Measurements from ENCODE around the gene RNF133. TPM values are rescaled to one million over a fixed set of nuclear protein-coding genes. Genes with fewer than 3 reads are reported as not detected.

Gene RNF133
- polyA plus RNA-seq, 1 donor (not counting 4 experiments of a cell fraction or from before 2014, with no cell fraction given) = not detected

DNA sequence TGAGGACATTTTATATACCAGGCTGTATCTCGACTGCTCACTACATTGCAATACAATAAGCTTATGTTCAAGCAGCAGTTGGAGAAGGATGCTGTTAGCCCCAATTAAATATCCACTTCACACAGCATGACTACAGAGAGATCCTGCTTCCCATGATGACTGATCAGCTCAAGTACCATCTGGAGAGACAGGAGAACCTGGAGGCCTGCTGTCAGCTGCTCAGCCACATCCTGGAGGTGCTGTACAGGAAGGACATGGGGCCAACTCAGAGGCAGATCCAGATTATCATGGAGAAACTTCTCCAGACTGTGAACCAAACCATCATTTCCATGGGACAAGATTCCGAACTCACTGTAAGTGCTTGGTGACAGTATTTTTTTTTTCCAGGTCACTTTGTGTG is 22.5 kb downstream of the RNF133 start:
- no peak for DNase-seq (ENCODE audit: low read depth, low spot score)
- H3K79me2 ChIP-seq (ENCODE audit: control insufficient read depth, insufficient read depth, low read length) = no peaks in the 10 kb centered on the region
- H3K9me3 ChIP-seq (ENCODE audit: control insufficient read depth, low read depth, low read length) = no peaks in the 10 kb centered on the region
- H3K4me1 ChIP-seq (ENCODE audit: control insufficient read depth, extremely low read depth, insufficient read depth, low read length) = no peaks in the 10 kb centered on the region
- H3K27me3 ChIP-seq (ENCODE audit: control insufficient read depth, extremely low read depth, insufficient read depth, low read length) = no peaks in the 10 kb centered on the region
- no peak overlapping the region for H3K4me3 ChIP-seq (ENCODE audit: control insufficient read depth in 2 of 3, extremely low read depth in 1 of 3, insufficient read depth in 2 of 3, low read depth in 1 of 3, low read length in 3 of 3)
- TF ChIP-seq CTCF (optimal IDR thresholded peaks at IDR 0.05 in 1 of 3, IDR thresholded peaks at IDR 0.05 in 1 of 3, conservative IDR thresholded peaks at IDR 0.05 in 1 of 3; ENCODE audit: extremely low read depth in 1 of 3, insufficient read depth in 2 of 3, low read length in 3 of 3) (no peak), EZH2 (IDR thresholded peaks at IDR 0.05; ENCODE audit: low read length) (no peak)
- no peak for FAIRE-seq
- H4K20me1 ChIP-seq (ENCODE audit: control insufficient read depth, extremely low read depth, insufficient read depth, low read length) = no peaks in the 10 kb centered on the region
- no peak overlapping the region for H3K4me2 ChIP-seq (ENCODE audit: control insufficient read depth, extremely low read depth, insufficient read depth, low read depth, low read length)
- H2AFZ ChIP-seq (ENCODE audit: control insufficient read depth, low read length) = no peak overlapping the region
- dilution Hi-C loops (cut with MboI; ENCODE audit: extremely low pct_ligation_motif_present, low sequenced_read_pairs) = no loop called here
- no peaks in the 10 kb centered on the region for H3K9me1 ChIP-seq (ENCODE audit: control insufficient read depth, extremely low read depth, insufficient read depth, low read length)
- no peak overlapping the region for H3K9ac ChIP-seq (ENCODE audit: control insufficient read depth, extremely low read depth, insufficient read depth, low read length)
- H3K36me3 ChIP-seq (ENCODE audit: control insufficient read depth in 2 of 2, extremely low read depth in 1 of 2, insufficient read depth in 2 of 2, low read length in 2 of 2) = no peaks in the 10 kb centered on the region
- H3K27ac ChIP-seq (ENCODE audit: control insufficient read depth, insufficient read depth, low read length) = no peak overlapping the region

DNA sequence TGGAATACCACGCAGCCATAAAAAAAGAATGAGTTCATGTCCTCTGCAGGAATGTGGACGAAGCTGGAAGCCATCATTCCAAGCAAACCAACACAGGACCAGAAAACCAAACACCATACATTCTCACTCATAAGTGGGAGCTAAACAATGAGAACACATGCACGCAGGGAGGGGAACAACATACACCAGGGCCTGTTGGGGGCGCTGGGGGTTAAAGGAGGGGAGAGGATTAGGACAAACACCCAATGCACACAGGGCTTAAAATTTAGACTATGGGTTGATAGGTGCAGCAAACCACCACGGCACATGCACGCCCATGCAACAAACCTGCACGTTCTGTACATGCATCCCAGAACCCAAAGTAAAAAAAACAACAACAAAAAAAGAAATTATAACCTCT is 23.3 kb downstream of the RNF133 start:
- Histone ChIP-seq H3K4me3 (ENCODE audit: control insufficient read depth in 2 of 3, extremely low read depth in 1 of 3, insufficient read depth in 2 of 3, low read depth in 1 of 3, low read length in 3 of 3) (no peak overlapping the region), H3K4me2 (ENCODE audit: control insufficient read depth, extremely low read depth, insufficient read depth, low read depth, low read length) (no peak overlapping the region), H3K4me1 (ENCODE audit: control insufficient read depth, extremely low read depth, insufficient read depth, low read length) (no peaks in the 10 kb centered on the region), H2AFZ (ENCODE audit: control insufficient read depth, low read length) (no peak overlapping the region), H3K27ac (ENCODE audit: control insufficient read depth, insufficient read depth, low read length) (no peak overlapping the region), H3K9me3 (ENCODE audit: control insufficient read depth, low read depth, low read length) (no peaks in the 10 kb centered on the region), H4K20me1 (ENCODE audit: control insufficient read depth, extremely low read depth, insufficient read depth, low read length) (no peaks in the 10 kb centered on the region), H3K79me2 (ENCODE audit: control insufficient read depth, insufficient read depth, low read length) (no peaks in the 10 kb centered on the region), H3K9me1 (ENCODE audit: control insufficient read depth, extremely low read depth, insufficient read depth, low read length) (no peaks in the 10 kb centered on the region), H3K9ac (ENCODE audit: control insufficient read depth, extremely low read depth, insufficient read depth, low read length) (no peak overlapping the region), H3K27me3 (ENCODE audit: control insufficient read depth, extremely low read depth, insufficient read depth, low read length) (no peaks in the 10 kb centered on the region), H3K36me3 (ENCODE audit: control insufficient read depth in 2 of 2, extremely low read depth in 1 of 2, insufficient read depth in 2 of 2, low read length in 2 of 2) (no peaks in the 10 kb centered on the region)
- TF ChIP-seq CTCF (optimal IDR thresholded peaks at IDR 0.05 in 1 of 3, IDR thresholded peaks at IDR 0.05 in 1 of 3, conservative IDR thresholded peaks at IDR 0.05 in 1 of 3; ENCODE audit: extremely low read depth in 1 of 3, insufficient read depth in 2 of 3, low read length in 3 of 3) (no peak), EZH2 (IDR thresholded peaks at IDR 0.05; ENCODE audit: low read length) (no peak)
- dilution Hi-C loops (cut with MboI; ENCODE audit: extremely low pct_ligation_motif_present, low sequenced_read_pairs) = no loop called here
- FAIRE-seq = no peak
- no peak for DNase-seq (ENCODE audit: low read depth, low spot score)

Data from keratinocyte (primary cell).